NOMO-1 treated with dmso at 0.1 percent for 144 hours (cell line): ENCODE data around the gene CNKSR1.
"Not testable (repeated sequence)": the region's sequence is repeated elsewhere in the genome, so short reads cannot be mapped to it uniquely, and the experiment has no call there.

ENCODE experiments used
- DNase-seq: peaks from one replicate; lab custom pipeline; 2025; ENCODE audit not compliant: unreplicated experiment; lab: John Stamatoyannopoulos, UW

Gene CNKSR1

DNA sequence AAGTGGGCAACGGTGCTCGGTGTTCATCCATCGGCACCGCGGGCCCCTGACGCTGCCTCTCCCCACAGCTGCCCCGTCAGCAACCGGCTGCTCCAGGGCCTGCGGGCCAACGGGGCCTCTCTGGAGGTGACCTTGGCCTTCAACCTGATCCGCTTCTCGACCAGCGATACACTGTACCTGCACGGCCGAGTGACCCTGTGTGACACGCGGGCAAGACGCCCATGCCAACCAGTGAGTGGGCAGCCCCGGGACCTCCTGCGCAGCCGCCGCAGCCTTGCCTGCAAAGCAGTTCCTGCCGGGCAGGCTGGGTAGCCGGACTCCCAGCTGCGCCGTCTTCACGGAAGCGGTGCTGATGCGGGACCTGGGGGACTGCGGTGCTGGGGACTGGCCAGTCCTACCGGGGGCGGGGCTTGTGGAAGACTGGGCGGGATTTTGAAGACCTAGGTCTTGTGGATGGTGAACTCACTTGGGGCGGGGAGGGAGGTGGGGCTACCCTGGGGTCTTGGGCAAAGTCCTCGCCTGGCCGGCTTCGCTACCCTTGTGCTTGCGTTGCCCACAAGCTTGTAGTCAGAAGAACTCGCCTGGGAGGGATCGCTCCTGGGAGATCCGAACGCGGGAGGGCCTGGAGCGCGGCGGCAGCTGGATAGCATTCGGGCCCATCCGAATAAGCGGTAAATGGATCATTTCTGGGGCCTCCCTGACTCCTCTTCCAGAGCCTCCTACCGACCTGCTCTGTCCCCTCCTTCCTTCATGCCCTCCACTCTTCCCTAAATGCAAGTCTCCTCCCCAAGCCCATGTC lies 47.9 kb downstream of the CNKSR1 start:
- no peak for DNase-seq

DNA sequence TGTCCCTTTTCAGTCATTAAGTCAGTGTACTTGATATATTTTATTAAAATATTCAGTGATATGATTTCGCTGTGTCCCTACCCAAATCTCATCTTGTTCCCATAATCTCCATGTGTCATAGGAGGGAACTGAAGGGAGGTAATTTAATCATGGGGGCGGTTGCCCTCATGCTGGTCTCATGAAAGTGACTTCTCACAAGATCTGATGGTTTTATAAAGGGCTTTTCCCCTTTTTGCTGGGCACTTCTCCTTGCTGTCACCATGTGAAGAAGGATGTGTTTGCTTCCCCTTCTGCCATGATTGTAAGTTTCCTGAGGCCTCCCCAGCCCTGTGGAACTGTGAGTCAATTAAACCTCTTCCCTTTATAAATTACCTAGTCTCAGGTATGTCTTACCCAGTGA lies 53.4 kb downstream of the CNKSR1 start:
- not testable (repeated sequence) for DNase-seq

DNA sequence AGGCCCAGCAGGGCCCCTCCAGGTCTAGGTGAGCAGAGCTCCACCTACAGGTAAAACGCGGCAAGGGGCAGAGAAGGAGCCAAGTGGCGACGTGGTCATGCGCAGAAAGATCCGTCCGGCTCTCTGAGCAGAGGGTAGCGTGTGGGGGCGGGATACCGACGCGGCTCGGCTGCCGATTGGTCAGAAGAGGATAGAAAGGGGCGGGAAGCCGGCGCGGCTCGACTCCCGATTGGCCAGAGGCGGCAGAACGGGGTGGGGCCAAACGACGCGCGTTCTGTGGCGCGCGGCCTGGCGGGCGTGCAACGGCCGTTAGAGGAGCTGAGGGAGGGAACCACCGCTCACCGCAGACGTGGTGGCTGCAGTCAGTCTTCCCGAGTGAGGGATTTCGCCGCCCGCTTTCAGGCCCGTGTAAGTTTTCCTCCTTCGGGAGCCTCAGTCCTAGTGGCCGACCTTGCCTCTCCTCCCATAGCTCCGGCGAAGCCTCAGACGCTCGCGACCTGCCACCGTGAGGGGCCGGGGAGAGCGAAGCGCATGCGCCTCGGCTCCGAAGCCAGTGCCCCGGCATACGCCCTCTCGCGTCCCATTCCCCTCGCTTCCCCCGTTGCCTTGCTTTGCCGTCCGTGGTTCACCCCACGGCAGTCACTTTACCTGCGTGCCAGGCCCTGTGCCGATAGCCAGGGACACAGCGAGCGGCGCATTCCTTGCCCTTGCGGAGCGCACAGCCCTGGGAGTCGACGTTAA lies 56.8 kb downstream of the CNKSR1 start, which contains the start of gene CEP85:
CEP85 (plus strand) TSS at position 298 of the 741 bp plus-strand sequence. CDS start 5,584 bp downstream, outside the sequence.
- DNase-seq = peak; percentile 96

DNA sequence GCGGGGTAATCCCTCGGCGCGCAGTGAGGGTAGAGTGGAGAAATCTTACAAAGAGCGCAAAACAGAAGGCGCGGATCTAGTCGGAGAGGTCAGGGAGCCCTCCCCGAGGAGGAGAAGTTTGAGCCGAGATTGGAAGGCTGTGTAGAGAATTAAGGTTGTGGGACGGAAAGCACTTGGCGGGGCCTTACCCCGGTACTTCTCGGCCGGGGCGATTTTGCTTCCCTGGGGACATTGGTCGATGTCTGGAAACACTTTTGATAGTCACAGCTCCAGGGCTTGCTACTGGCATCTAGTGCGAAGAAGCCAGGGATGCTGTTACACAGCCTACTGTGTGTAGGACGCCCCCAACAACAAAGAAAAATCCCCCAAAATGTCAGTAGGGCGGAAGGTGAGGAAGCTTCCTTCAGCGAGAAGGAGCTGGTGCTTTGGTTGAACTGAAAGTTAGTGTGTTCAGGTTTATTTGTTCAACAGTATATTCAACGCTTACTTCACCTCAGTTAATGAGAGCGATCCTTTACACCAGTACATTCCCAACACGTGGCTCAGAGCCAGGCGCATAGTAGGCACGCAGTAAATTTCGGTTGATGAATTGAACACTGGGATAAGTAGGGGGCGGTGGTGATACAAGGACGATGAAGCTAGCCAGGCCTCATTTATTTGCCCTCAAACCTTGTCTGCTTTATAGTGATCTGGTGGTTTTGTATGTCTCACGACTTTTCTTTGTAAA lies 57.5 kb downstream of the CNKSR1 start:
- no peak for DNase-seq

DNA sequence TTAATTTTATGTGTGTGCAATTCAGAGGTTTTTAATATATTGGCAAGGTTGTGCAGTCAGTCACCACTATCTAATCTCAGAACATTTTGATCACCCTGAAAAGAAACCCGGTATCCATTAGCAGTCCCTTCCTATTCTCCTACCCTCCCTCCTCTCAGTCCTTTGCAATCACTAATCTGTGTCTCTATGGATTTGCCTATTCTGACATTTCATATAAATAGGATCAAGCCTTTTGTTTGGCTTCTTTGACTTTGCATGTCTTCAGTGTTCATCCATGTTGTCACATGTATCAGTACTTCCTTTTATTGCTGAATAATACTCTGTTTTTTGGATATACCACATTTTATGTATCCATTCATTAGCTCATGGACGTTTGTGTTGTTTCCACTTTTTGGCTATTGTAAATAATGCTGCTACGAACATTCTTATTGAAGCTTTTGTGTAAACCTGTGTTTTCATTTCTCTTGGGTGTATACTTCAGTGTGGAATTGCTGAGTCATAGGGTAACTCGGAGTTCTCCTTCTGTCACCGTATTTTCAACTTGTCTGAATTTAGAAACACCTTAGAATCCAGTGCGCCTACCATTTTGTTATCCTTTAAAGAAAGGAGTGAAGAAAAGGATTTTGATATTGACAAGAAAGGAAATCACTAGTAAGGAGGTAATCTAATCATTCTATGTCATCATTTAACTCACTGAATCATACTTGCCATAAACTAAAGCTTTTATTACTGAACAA lies 60.1 kb downstream of the CNKSR1 start:
- no peak for DNase-seq
